GM12878 (cell line): ENCODE results near the gene CLNK. TPM values are rescaled to one million over a fixed set of nuclear protein-coding genes. Genes with fewer than 3 reads are reported as not detected.

Source experiments
- BRCA1 ChIP-seq: IDR thresholded peaks from 2 replicates; pipeline ENCODE4 v1.6.1; 2011; ENCODE audit warnings: low read depth, low read length, improper control_type of control experiment
- CBFB ChIP-seq: IDR thresholded peaks from 2 replicates; pipeline ENCODE4 v1.6.1; 2016; ENCODE audit warnings: antibody characterized with exemption, low read depth
- CHD2 ChIP-seq: IDR thresholded peaks from 2 replicates; pipeline ENCODE4 v1.6.1; 2011; ENCODE audit warnings: low read depth, low read length, improper control_type of control experiment, borderline replicate concordance
- EED ChIP-seq: sonication (generic); IDR thresholded peaks from 2 replicates; pipeline ENCODE4 v1.6.1; 2016; ENCODE audit warnings: antibody characterized with exemption, low read depth
- FOS ChIP-seq: IDR thresholded peaks from 3 replicates; pipeline ENCODE4 v1.6.1; 2011; ENCODE audit warnings: borderline replicate concordance; ENCODE audit not compliant: insufficient read length; ENCODE audit errors: extremely low read depth
- FOXK2 ChIP-seq: fragments of 450-650 bp; IDR thresholded peaks from 2 replicates; pipeline ENCODE4 v1.6.1; 2017; ENCODE audit warnings: mild to moderate bottlenecking, moderate library complexity
- HDAC6 ChIP-seq: fragments of 200-600 bp; sonication (generic); IDR thresholded peaks from one replicate; pipeline ENCODE4 v1.8.0; 2017; ENCODE audit warnings: antibody characterized with exemption; ENCODE audit not compliant: unreplicated experiment
- JUNB ChIP-seq: IDR thresholded peaks from 2 replicates; pipeline ENCODE4 v1.6.1; 2016; ENCODE audit warnings: antibody characterized with exemption, mild to moderate bottlenecking
- MEF2A ChIP-seq: IDR thresholded peaks from 2 replicates; pipeline ENCODE4 v1.6.1; 2011; ENCODE audit warnings: low read depth, mild to moderate bottlenecking, low read length, moderate library complexity; ENCODE audit not compliant: insufficient read depth
- MYB ChIP-seq: fragments of 150-350 bp; IDR thresholded peaks from 2 replicates; pipeline ENCODE4 v1.6.1; 2014; ENCODE audit warnings: mild to moderate bottlenecking, low read depth, low read length, borderline replicate concordance
- NFIC ChIP-seq: IDR thresholded peaks from 2 replicates; pipeline ENCODE4 v1.6.1; 2012; ENCODE audit warnings: low read depth, mild to moderate bottlenecking, inconsistent platforms, low read length, moderate library complexity
- NFYA ChIP-seq: IDR thresholded peaks from 2 replicates; pipeline ENCODE4 v1.6.1; 2011; ENCODE audit warnings: low read depth, mild to moderate bottlenecking, low read length, improper control_type of control experiment, borderline replicate concordance
- NRF1 ChIP-seq: conservative IDR thresholded peaks from 2 replicates; pipeline ENCODE4 v1.6.1; 2011; ENCODE audit warnings: mild to moderate bottlenecking, low read depth, low read length, improper control_type of control experiment
- RAD21 ChIP-seq: IDR thresholded peaks from 2 replicates; pipeline ENCODE4 v1.6.1; 2011; ENCODE audit warnings: mild to moderate bottlenecking, low read depth, low read length, moderate library complexity; ENCODE audit not compliant: insufficient read depth
- RAD51 ChIP-seq: fragments of 450-650 bp; IDR thresholded peaks from 2 replicates; pipeline ENCODE4 v1.6.1; 2016; ENCODE audit warnings: moderate library complexity, mild to moderate bottlenecking, inconsistent platforms
- SP1 ChIP-seq: IDR thresholded peaks from one replicate; pipeline ENCODE4 v1.6.1; 2011; ENCODE audit warnings: low read depth, low read length
- TARDBP ChIP-seq: IDR thresholded peaks from 2 replicates; pipeline ENCODE4 v1.6.1; 2016; ENCODE audit warnings: borderline replicate concordance
- TCF3 ChIP-seq: IDR thresholded peaks from 2 replicates; pipeline ENCODE4 v1.6.1; 2012; ENCODE audit warnings: low read depth, mild to moderate bottlenecking, low read length, borderline replicate concordance; ENCODE audit not compliant: insufficient read depth
- WRNIP1 ChIP-seq: IDR thresholded peaks from 2 replicates; pipeline ENCODE4 v1.6.1; 2011; ENCODE audit warnings: low read depth, low read length, improper control_type of control experiment, borderline replicate concordance
- ZBED1 ChIP-seq: IDR thresholded peaks from 2 replicates; pipeline ENCODE4 v1.6.1; 2016; ENCODE audit warnings: borderline replicate concordance
- polyA plus RNA-seq, 11 experiments: library from polyadenylated mRNA; depleted of rRNA in 4 of 11; unstranded in 6 of 11; stranded (reverse) in 5 of 11; fragments of >200 nt; fragmentation: Nextera tagmentation in 4 of 11; fragmentation: Illumina TruSeq in 1 of 11; extraction: Ambion mirVana in 4 of 11; extraction: Trizol in 1 of 11; gene quantifications; 1 replicate in 1 of 11; 2 replicates in 10 of 11; pipeline versions ENCODE4 v1.2.1 to v1.2.3, GENCODE V29; 2011 to 2016; ENCODE audit warnings: inconsistent platforms in 2 of 11, missing spikeins in 2 of 11, low read depth in 1 of 11
- total RNA-seq, 4 experiments: library from RNA; depleted of rRNA in 3 of 4; stranded (reverse); fragments of >200 nt in 3 of 4; fragmentation: Illumina TruSeq in 1 of 4; extraction: Trizol in 1 of 4; gene quantifications; 2 replicates each; pipeline versions ENCODE4 v1.2.1 to v1.2.3, GENCODE V29; 2013 to 2021
- TF ChIP-seq, protein P1 (sequence below): IDR thresholded peaks from 2 replicates; pipeline ENCODE4 v1.6.1; 2012; ENCODE audit warnings: mild to moderate bottlenecking, low read depth, low read length
- TF ChIP-seq, protein P2 (sequence below): fragments of 150-350 bp; IDR thresholded peaks from 2 replicates; pipeline ENCODE4 v1.6.1; 2016; ENCODE audit warnings: low read depth, low read length
- TF ChIP-seq, protein P3 (sequence below): fragments of 450-650 bp; IDR thresholded peaks from 2 replicates; pipeline ENCODE4 v1.6.1; 2016; ENCODE audit warnings: mild to moderate bottlenecking

Gene CLNK
- total and polyA plus RNA-seq, 10 of the 15 experiments (the other 5 are each of a cell fraction or from before 2014, with no cell fraction given), result 2.1 to 14.3 (median 2.7) TPM

DNA sequence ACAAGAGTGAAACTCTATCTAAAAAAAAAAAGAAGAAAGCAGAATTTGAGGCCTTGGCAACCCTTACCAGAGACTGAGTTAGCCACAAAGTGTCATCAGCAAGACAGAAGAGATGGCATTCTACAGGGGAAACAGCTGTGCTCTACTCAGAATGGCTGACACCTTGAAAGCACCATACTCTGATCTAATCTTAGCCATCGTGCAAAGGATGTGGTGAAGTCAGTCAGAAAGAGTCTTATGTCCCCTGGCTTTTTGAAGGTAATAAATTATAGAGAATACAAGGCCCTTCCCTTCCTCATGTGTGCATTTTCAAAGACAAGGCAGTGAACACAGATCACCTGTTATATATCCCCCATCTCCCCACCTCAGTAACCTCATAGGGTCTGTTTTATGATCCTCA is 13.2 kb downstream of the CLNK start (continued):
- TF ChIP-seq FOXK2 (no peak), HDAC6 (no peak), SP1 (no peak), EED (0 out of 2 replicates have a peak, but pooled peaks have one; percentile 40), WRNIP1 (no peak), BRCA1 (no peak), NFIC (peak; percentile 45; the same call in 1 of the 2 replicates), NRF1 (no peak), TCF3 (peak; percentile 84; the same call in 1 of the 2 replicates), FOS (no peak), MEF2A (peak; percentile 77; the same call in 1 of the 2 replicates), RAD21 (peak; percentile 24; the same call in 1 of the 2 replicates), TARDBP (0 out of 2 replicates have a peak, but pooled peaks have one; percentile 26), ZBED1 (peak; percentile 51; the same call in 1 of the 2 replicates), RAD51 (no peak), MYB (no peak), CHD2 (no peak), CBFB (no peak), JUNB (peak; percentile 23; the same call in 1 of the 2 replicates), NFYA (no peak)
- TF ChIP-seq, protein P1, sequence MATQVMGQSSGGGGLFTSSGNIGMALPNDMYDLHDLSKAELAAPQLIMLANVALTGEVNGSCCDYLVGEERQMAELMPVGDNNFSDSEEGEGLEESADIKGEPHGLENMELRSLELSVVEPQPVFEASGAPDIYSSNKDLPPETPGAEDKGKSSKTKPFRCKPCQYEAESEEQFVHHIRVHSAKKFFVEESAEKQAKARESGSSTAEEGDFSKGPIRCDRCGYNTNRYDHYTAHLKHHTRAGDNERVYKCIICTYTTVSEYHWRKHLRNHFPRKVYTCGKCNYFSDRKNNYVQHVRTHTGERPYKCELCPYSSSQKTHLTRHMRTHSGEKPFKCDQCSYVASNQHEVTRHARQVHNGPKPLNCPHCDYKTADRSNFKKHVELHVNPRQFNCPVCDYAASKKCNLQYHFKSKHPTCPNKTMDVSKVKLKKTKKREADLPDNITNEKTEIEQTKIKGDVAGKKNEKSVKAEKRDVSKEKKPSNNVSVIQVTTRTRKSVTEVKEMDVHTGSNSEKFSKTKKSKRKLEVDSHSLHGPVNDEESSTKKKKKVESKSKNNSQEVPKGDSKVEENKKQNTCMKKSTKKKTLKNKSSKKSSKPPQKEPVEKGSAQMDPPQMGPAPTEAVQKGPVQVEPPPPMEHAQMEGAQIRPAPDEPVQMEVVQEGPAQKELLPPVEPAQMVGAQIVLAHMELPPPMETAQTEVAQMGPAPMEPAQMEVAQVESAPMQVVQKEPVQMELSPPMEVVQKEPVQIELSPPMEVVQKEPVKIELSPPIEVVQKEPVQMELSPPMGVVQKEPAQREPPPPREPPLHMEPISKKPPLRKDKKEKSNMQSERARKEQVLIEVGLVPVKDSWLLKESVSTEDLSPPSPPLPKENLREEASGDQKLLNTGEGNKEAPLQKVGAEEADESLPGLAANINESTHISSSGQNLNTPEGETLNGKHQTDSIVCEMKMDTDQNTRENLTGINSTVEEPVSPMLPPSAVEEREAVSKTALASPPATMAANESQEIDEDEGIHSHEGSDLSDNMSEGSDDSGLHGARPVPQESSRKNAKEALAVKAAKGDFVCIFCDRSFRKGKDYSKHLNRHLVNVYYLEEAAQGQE, result no peak
- TF ChIP-seq, protein P2, sequence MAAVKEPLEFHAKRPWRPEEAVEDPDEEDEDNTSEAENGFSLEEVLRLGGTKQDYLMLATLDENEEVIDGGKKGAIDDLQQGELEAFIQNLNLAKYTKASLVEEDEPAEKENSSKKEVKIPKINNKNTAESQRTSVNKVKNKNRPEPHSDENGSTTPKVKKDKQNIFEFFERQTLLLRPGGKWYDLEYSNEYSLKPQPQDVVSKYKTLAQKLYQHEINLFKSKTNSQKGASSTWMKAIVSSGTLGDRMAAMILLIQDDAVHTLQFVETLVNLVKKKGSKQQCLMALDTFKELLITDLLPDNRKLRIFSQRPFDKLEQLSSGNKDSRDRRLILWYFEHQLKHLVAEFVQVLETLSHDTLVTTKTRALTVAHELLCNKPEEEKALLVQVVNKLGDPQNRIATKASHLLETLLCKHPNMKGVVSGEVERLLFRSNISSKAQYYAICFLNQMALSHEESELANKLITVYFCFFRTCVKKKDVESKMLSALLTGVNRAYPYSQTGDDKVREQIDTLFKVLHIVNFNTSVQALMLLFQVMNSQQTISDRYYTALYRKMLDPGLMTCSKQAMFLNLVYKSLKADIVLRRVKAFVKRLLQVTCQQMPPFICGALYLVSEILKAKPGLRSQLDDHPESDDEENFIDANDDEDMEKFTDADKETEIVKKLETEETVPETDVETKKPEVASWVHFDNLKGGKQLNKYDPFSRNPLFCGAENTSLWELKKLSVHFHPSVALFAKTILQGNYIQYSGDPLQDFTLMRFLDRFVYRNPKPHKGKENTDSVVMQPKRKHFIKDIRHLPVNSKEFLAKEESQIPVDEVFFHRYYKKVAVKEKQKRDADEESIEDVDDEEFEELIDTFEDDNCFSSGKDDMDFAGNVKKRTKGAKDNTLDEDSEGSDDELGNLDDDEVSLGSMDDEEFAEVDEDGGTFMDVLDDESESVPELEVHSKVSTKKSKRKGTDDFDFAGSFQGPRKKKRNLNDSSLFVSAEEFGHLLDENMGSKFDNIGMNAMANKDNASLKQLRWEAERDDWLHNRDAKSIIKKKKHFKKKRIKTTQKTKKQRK, result no peak
- TF ChIP-seq, protein P3, sequence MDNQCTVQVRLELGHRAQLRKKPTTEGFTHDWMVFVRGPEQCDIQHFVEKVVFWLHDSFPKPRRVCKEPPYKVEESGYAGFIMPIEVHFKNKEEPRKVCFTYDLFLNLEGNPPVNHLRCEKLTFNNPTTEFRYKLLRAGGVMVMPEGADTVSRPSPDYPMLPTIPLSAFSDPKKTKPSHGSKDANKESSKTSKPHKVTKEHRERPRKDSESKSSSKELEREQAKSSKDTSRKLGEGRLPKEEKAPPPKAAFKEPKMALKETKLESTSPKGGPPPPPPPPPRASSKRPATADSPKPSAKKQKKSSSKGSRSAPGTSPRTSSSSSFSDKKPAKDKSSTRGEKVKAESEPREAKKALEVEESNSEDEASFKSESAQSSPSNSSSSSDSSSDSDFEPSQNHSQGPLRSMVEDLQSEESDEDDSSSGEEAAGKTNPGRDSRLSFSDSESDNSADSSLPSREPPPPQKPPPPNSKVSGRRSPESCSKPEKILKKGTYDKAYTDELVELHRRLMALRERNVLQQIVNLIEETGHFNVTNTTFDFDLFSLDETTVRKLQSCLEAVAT, result no peak
